Natural killer cell treated with Interleukin-12 subunit alpha and Interleukin-12 subunit beta and Interleukin-15 and Interleukin-18, amount 100 ng/mL, for 72 hours (primary cell): ENCODE measurements around the gene FHIT. TPM values are rescaled to one million over a fixed set of nuclear protein-coding genes. Genes with fewer than 3 reads are reported as not detected.

ENCODE experiments used
- ATAC-seq, 2 donors: fragments of 150-1000 bp; cut with Tn5 transposase in 1 of 2; sonication (Bioruptor Pico), chemical (Tn5 transposase) in 1 of 2; 2 replicates each; pipeline ENCODE4 v1.10.0; 2021
- DNase-seq: peaks from one replicate; pipeline ENCODE4 v3.0.0; 2022; ENCODE audit warnings: low spot score
- H3K27ac Mint-ChIP-seq, 2 donors: 1 replicate in 1 of 2; 2 replicates in 1 of 2; pipeline ENCODE4 v1.8.0; 2022; ENCODE audit warnings: mixed read lengths in 2 of 2, mild to moderate bottlenecking in 1 of 2, moderate library complexity in 1 of 2
- H3K27me3 Mint-ChIP-seq, 2 donors: 1 replicate in 1 of 2; 2 replicates in 1 of 2; pipeline ENCODE4 v1.8.0; 2022; ENCODE audit warnings: mixed read lengths in 2 of 2
- H3K36me3 Mint-ChIP-seq: one replicate; pipeline ENCODE4 v1.8.0; 2022; ENCODE audit warnings: mixed read lengths
- H3K4me1 Mint-ChIP-seq, 2 donors: 1 replicate in 1 of 2; 2 replicates in 1 of 2; pipeline ENCODE4 v1.8.0; 2022; ENCODE audit warnings: low read depth in 2 of 2, mixed read lengths in 2 of 2, mild to moderate bottlenecking in 1 of 2
- H3K4me3 Mint-ChIP-seq: one replicate; pipeline ENCODE4 v1.8.0; 2022; ENCODE audit warnings: mixed read lengths
- H3K9me3 Mint-ChIP-seq: 2 replicates; pipeline ENCODE4 v1.8.0; 2022; ENCODE audit warnings: mixed read lengths
- total RNA-seq, 2 donors: library from RNA; stranded (reverse); gene quantifications; one replicate each; pipeline ENCODE4 v1.2.3, GENCODE V29; 2022

The FHIT gene
- total RNA-seq, 2 donors from 2014 or later: 2.4 to 3.0 TPM

- H3K27ac Mint-ChIP-seq: no peak overlapping the region
- H3K4me3 Mint-ChIP-seq: no peak overlapping the region
- H3K27me3 Mint-ChIP-seq: no peaks in the 10 kb centered on the region
- DNase-seq (no peak), ATAC-seq (no peak)
- H3K9me3 Mint-ChIP-seq: no peaks in the 10 kb centered on the region
- no peaks in the 10 kb centered on the region for H3K4me1 Mint-ChIP-seq
- H3K36me3 Mint-ChIP-seq: no peaks in the 10 kb centered on the region
These were observed 452.8 kb downstream of the FHIT start for GRCh38 chr3:60798456-60798855.

- Mint-ChIP-seq H3K4me1 (no peaks in the 10 kb centered on the region), H3K36me3 (no peaks in the 10 kb centered on the region), H3K4me3 (no peak overlapping the region), H3K9me3 (no peaks in the 10 kb centered on the region), H3K27ac (no peak overlapping the region), H3K27me3 (no peaks in the 10 kb centered on the region)
- ATAC-seq (no peak), DNase-seq (no peak)
These were observed 458.9 kb downstream of the FHIT start for GRCh38 chr3:60792249-60792852.

- no peak overlapping the region for H3K4me3 Mint-ChIP-seq
- H3K36me3 Mint-ChIP-seq: no peaks in the 10 kb centered on the region
- H3K27me3 Mint-ChIP-seq: no peaks in the 10 kb centered on the region
- H3K27ac Mint-ChIP-seq: no peak overlapping the region
- H3K4me1 Mint-ChIP-seq: no peaks in the 10 kb centered on the region
- DNase-seq (no peak), ATAC-seq (no peak)
- H3K9me3 Mint-ChIP-seq: no peaks in the 10 kb centered on the region
These were observed 463.1 kb downstream of the FHIT start for GRCh38 chr3:60788185-60788584.

- H3K27ac Mint-ChIP-seq: no peak overlapping the region
- ATAC-seq (no peak), DNase-seq (no peak)
- no peak overlapping the region for H3K4me3 Mint-ChIP-seq
- no peaks in the 10 kb centered on the region for H3K27me3 Mint-ChIP-seq
- peaks cover 4% of the 10 kb centered on the region for H3K9me3 Mint-ChIP-seq
- no peaks in the 10 kb centered on the region for H3K36me3 Mint-ChIP-seq
- H3K4me1 Mint-ChIP-seq: no peaks in the 10 kb centered on the region
These were observed 469.3 kb downstream of the FHIT start for GRCh38 chr3:60781935-60782334.

DNA sequence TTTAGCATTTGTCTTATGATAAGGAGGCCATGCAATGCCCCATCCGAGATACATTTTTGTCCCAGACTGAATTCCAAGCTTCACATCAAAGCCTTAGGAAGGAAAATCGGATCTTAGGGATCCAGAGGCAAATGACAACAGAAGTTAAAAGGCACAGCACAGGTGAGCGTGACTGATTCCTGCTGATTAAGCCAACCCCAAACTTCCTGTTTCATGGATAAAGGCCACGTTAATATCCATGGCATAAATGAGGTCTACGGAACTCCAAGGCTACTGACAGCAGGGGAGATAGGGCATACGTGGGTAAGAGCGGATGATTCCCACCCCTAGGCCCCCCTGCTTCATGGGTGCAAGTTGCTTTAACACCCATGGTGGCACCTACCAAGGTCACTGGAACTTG is 471.6 kb downstream of the FHIT start:
- Mint-ChIP-seq H3K9me3 (peaks cover 4% of the 10 kb centered on the region), H3K36me3 (no peaks in the 10 kb centered on the region), H3K4me1 (no peaks in the 10 kb centered on the region), H3K27ac (no peak overlapping the region), H3K27me3 (no peaks in the 10 kb centered on the region), H3K4me3 (no peak overlapping the region)
- no peak for DNase-seq
- no peak for ATAC-seq

GRCh38 chr3:60775985-60776384 is 475.3 kb downstream of the FHIT start:
- H3K4me3 Mint-ChIP-seq: no peak overlapping the region

GRCh38 chr3:60774617-60775016 is 476.6 kb downstream of the FHIT start:
- Mint-ChIP-seq H3K4me3 (no peak overlapping the region), H3K27me3 (no peaks in the 10 kb centered on the region), H3K27ac (no peak overlapping the region), H3K36me3 (no peaks in the 10 kb centered on the region), H3K4me1 (no peaks in the 10 kb centered on the region), H3K9me3 (peaks cover 4% of the 10 kb centered on the region)
- DNase-seq: no peak
- no peak for ATAC-seq

More at GRCh38 chr3:60775985-60776384, 475.3 kb downstream of the FHIT start:
- H3K9me3 Mint-ChIP-seq: peaks cover 4% of the 10 kb centered on the region
- H3K27me3 Mint-ChIP-seq: no peaks in the 10 kb centered on the region
- ATAC-seq: no peak
- no peak overlapping the region for H3K27ac Mint-ChIP-seq
- no peaks in the 10 kb centered on the region for H3K4me1 Mint-ChIP-seq
- no peak for DNase-seq
- H3K36me3 Mint-ChIP-seq: no peaks in the 10 kb centered on the region

DNA sequence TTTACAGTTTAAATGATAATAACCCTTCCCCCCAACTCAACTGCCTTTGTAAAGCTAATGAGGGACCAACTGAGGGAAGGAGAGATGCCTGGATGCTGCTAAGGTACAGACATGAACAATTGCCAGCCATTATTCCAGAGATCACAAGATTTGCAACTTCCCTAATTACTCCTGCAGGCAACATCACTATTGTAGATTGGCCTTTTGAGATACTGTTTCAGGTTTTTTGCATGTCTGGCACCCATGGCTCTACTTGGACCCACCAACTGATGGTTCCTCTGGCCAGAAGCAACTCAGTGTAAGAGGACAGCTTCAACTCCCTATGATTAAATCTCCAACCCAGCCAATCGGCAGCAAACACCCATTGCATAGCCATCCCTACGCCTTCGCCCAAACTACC is 478.7 kb downstream of the FHIT start:
- Mint-ChIP-seq H3K27me3 (no peaks in the 10 kb centered on the region), H3K36me3 (no peaks in the 10 kb centered on the region)

DNA sequence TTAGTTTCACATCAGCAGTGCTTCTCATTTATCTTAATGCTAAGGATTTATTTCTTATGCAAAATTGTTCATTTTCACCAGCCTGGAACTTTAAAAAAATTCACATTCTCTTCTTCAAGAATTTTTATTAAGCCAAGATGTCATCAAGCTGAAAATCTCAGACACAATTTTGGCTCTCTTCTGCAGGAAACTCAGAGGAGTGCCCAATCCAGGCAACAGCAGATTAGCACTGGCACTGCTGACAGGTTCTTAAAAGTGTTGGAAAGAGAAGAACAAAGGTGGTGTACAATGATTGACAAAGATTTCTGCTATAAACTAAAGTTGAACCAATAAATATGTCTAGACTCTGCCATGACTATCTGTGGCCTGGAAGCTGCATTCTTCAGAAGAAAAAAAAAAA is 479.5 kb downstream of the FHIT start:
- Mint-ChIP-seq H3K27me3 (no peaks in the 10 kb centered on the region), H3K4me1 (no peaks in the 10 kb centered on the region), H3K36me3 (no peaks in the 10 kb centered on the region), H3K9me3 (peaks cover 4% of the 10 kb centered on the region), H3K27ac (no peak overlapping the region), H3K4me3 (no peak overlapping the region)
- ATAC-seq (no peak), DNase-seq (no peak)

More for the DNA sequence above, 478.7 kb downstream of the FHIT start:
- Mint-ChIP-seq H3K9me3 (peaks cover 4% of the 10 kb centered on the region), H3K4me3 (no peak overlapping the region), H3K27ac (no peak overlapping the region), H3K4me1 (no peaks in the 10 kb centered on the region)
- no peak for DNase-seq
- ATAC-seq: no peak

- H3K4me3 Mint-ChIP-seq: no peak overlapping the region
- H3K4me1 Mint-ChIP-seq: no peaks in the 10 kb centered on the region
- peaks cover 4% of the 10 kb centered on the region for H3K9me3 Mint-ChIP-seq
- no peak for ATAC-seq
- DNase-seq: no peak
- no peaks in the 10 kb centered on the region for H3K36me3 Mint-ChIP-seq
- H3K27me3 Mint-ChIP-seq: no peaks in the 10 kb centered on the region
- H3K27ac Mint-ChIP-seq: no peak overlapping the region
These were observed 480.7 kb downstream of the FHIT start for GRCh38 chr3:60770532-60770931.

DNA sequence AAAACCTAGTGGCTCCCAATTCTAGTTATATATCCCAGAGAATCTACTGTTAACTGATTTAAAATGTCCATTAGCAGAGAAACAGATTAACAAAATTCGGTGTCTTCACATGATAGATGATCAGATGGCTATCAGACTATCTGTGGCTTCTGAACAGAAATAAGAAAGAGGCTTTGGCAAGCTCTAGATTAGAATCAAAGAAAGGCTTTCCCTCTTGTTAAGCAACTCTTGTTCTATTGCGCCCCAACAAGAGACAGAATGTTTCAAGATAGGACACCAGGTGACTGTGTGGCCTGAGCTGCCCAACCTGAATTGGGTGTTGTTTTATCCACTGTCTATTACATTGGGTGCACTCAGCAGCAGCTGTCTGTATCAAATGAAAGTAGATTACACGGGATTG is 483.7 kb downstream of the FHIT start:
- no peak for ATAC-seq
- no peaks in the 10 kb centered on the region for H3K27me3 Mint-ChIP-seq
- peaks cover 4% of the 10 kb centered on the region for H3K9me3 Mint-ChIP-seq
- H3K4me3 Mint-ChIP-seq: no peak overlapping the region
- H3K27ac Mint-ChIP-seq: no peak overlapping the region
- H3K4me1 Mint-ChIP-seq: no peaks in the 10 kb centered on the region
- H3K36me3 Mint-ChIP-seq: no peaks in the 10 kb centered on the region
- DNase-seq: no peak

DNA sequence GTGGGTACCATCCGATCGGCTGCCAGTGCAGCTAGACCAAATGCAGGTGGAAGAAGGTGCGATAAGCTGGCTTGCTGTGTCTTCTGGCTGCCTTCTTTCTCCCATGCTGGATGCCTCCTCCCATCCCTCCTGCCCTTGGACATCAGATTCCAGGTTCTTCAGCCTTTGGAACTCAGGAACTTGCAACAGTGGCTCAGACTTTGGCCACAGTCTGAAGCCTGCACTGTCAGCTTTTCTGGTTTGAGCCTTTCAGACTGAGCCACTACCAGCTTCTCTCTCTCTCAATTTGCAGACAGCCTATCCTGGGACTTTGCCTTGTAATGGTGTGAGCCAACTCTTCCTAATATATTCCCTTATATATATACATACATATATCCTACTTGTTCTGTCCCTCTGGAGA is 485.5 kb downstream of the FHIT start:
- no peaks in the 10 kb centered on the region for H3K27me3 Mint-ChIP-seq
- H3K36me3 Mint-ChIP-seq: no peaks in the 10 kb centered on the region
- DNase-seq: no peak
- H3K4me3 Mint-ChIP-seq: no peak overlapping the region
- ATAC-seq: no peak
- no peak overlapping the region for H3K27ac Mint-ChIP-seq
- no peaks in the 10 kb centered on the region for H3K4me1 Mint-ChIP-seq
- peaks cover 4% of the 10 kb centered on the region for H3K9me3 Mint-ChIP-seq

DNA sequence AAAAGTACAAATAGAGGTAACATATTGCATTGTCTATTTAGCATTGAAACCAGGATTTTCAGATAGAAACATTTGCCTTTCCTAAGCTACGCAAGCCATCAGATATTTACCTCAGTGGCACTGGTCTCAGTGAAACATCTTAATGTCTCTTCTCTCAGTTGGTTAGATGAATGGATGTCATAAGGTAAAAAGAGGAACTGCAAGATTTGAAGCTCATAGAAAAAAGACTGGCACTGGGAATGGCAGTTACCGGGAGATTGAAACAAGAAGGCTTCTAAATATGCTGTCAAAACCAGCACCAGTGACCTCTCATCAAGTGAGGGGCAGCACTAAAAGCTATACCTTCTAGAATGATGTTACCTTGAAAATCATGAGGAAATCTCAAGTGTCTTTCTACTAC is 486.4 kb downstream of the FHIT start:
- Mint-ChIP-seq H3K27ac (no peak overlapping the region), H3K27me3 (no peaks in the 10 kb centered on the region), H3K4me1 (peaks cover 0 to 2% of the 10 kb centered on the region in 2 donors), H3K9me3 (peaks cover 2% of the 10 kb centered on the region), H3K36me3 (no peaks in the 10 kb centered on the region), H3K4me3 (no peak overlapping the region)
- ATAC-seq (no peak), DNase-seq (no peak)

DNA sequence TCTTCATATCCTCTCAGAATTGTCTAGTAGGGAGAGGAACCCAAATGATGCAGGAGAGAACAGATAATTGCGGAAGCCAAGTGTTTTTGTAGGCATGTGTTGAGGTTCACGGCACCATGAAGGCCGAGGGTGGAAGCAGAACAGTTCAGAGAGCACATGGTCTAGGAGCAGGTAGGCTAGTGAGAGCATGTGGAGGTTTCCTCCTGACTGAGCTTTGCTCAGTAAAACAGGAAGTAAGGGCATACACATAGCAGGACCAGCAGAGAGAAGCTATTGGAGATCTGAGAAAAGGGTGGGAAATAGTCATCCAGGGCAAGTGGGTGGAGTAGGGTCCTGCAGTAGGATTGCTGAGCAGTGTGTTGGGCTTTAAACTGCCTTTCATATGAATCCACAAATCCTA is 491.1 kb downstream of the FHIT start:
- no peak for ATAC-seq
- peaks cover 8% of the 10 kb centered on the region for H3K9me3 Mint-ChIP-seq
- H3K27ac Mint-ChIP-seq: no peak overlapping the region

DNA sequence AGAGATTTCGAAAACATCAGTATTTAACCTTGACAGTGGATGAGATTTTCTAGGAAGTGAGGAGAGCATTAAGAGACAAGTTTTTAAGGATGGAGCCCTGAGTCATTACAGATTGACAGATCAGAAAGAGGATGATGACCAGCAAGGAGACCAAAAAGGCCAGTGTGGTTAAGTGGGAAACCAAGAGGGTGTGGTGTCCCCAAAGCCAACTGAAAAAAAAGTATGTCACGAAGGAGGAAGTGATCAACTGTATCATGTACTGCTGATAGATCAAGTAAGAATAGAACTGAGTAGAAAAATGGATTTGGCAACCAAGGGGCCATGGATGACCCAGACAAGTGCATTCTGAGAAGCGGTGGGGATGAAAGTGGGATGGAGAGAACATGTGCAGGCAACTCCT is 491.8 kb downstream of the FHIT start:
- DNase-seq (no peak), ATAC-seq (peak in 1 of 2 donors; percentile 36)
- Mint-ChIP-seq H3K27ac (no peak overlapping the region), H3K4me3 (no peak overlapping the region), H3K27me3 (no peaks in the 10 kb centered on the region), H3K36me3 (peaks cover 8% of the 10 kb centered on the region), H3K4me1 (peaks cover 8 to 13% of the 10 kb centered on the region in 2 donors), H3K9me3 (peaks cover 8% of the 10 kb centered on the region)

More for the DNA sequence above, 491.1 kb downstream of the FHIT start:
- DNase-seq: no peak
- Mint-ChIP-seq H3K4me1 (peaks cover 8 to 13% of the 10 kb centered on the region in 2 donors), H3K4me3 (no peak overlapping the region), H3K36me3 (peaks cover 8% of the 10 kb centered on the region), H3K27me3 (no peaks in the 10 kb centered on the region)
